MCF 10A (cell line): Measurements from ENCODE around the gene XRN1. TPM values are rescaled to one million over a fixed set of nuclear protein-coding genes. Genes with fewer than 3 reads are reported as not detected.

Experiments
- BruUV-seq: library from RNA; stranded (reverse); fragments of 400-500 nt; replicated peaks from 2 replicates; lab custom pipeline; 2021; lab: Mats Ljungman, UMichigan
- CTCF ChIA-PET: fragments of 300-600 bp; sonication (Branson Sonifier 250); formaldehyde crosslinking; extraction: SDS; loops from one replicate; lab custom pipeline; 2021; ENCODE audit warnings: antibody characterized with exemption, inconsistent platforms; lab: Yijun Ruan, JAX
- POLR2A ChIA-PET: fragments of 300-600, 350-650 bp; sonication (Branson Sonifier 250); formaldehyde crosslinking; extraction: SDS; loops from one replicate; lab custom pipeline; 2020; ENCODE audit warnings: antibody characterized with exemption, inconsistent platforms; lab: Yijun Ruan, JAX
- DNase-seq: peaks from one replicate; pipeline ENCODE4 v3.0.0-alpha.2; 2018; ENCODE audit not compliant: unreplicated experiment
- H3K27ac Mint-ChIP-seq: one replicate; pipeline ENCODE4 v1.8.0; 2022; ENCODE audit warnings: mild to moderate bottlenecking, low read depth, mixed read lengths; ENCODE audit not compliant: unreplicated experiment
- H3K27me3 Mint-ChIP-seq: one replicate; pipeline ENCODE4 v1.8.0; 2022; ENCODE audit warnings: mixed read lengths; ENCODE audit not compliant: insufficient read depth, unreplicated experiment
- H3K36me3 Mint-ChIP-seq: one replicate; pipeline ENCODE4 v1.8.0; 2022; ENCODE audit warnings: mild to moderate bottlenecking, moderate library complexity, mixed read lengths; ENCODE audit not compliant: insufficient read depth, unreplicated experiment
- H3K4me1 Mint-ChIP-seq: one replicate; pipeline ENCODE4 v1.8.0; 2022; ENCODE audit warnings: mixed read lengths; ENCODE audit not compliant: insufficient read depth, unreplicated experiment
- H3K4me3 Mint-ChIP-seq: one replicate; pipeline ENCODE4 v1.8.0; 2022; ENCODE audit warnings: mild to moderate bottlenecking, moderate library complexity, mixed read lengths; ENCODE audit not compliant: unreplicated experiment
- H3K9me3 Mint-ChIP-seq: one replicate; pipeline ENCODE4 v1.8.0; 2022; ENCODE audit warnings: mixed read lengths; ENCODE audit not compliant: unreplicated experiment
- CTCF ChIP-seq: fragments of 200-600 bp; IDR thresholded peaks from one replicate; pipeline ENCODE4 v1.8.0; 2022; ENCODE audit warnings: antibody characterized with exemption, mild to moderate bottlenecking; ENCODE audit not compliant: unreplicated experiment
- intact Hi-C: fragments of 100-400 bp; cut with micrococcal nuclease; formaldehyde crosslinking; loops from 2 replicates; pipeline ENCODE4 v1.14.1; 2022
- total RNA-seq: library from RNA; stranded (reverse); gene quantifications from 2 replicates; pipeline ENCODE4 v1.2.3, GENCODE V29; 2022

The XRN1 gene
- total RNA-seq, 1 experiment from 2014 or later = 21.7 TPM

- H3K9me3 Mint-ChIP-seq = no peaks in the 10 kb centered on the region
- no peaks in the 10 kb centered on the region for H3K4me1 Mint-ChIP-seq
- H3K27ac Mint-ChIP-seq = no peak overlapping the region
- H3K27me3 Mint-ChIP-seq = no peaks in the 10 kb centered on the region
- no peak overlapping the region for H3K4me3 Mint-ChIP-seq
- no peak for TF ChIP-seq CTCF
- DNase-seq = peak; percentile 19
- H3K36me3 Mint-ChIP-seq = peaks cover 84% of the 10 kb centered on the region
- POLR2A ChIA-PET = interaction anchor here (1.2 to 1.7 kb wide), 2 partner anchors 9 to 43 kb away, joined by 3 to 8 read pairs; no protein-coding TSS in a partner anchor
- intact Hi-C loops = no loop called here
- CTCF ChIA-PET = interaction anchor here (0.5 kb wide), 1 partner anchor 55 kb away, joined by 4 read pairs; no protein-coding TSS in a partner anchor
- no TSS peak for BruUV-seq
Observed at GRCh38 chr3:142489572-142490323, 41.9 kb upstream of the XRN1 start.

- Mint-ChIP-seq H3K27me3 (no peaks in the 10 kb centered on the region), H3K27ac (no peak overlapping the region), H3K4me1 (no peaks in the 10 kb centered on the region), H3K36me3 (peaks cover 76% of the 10 kb centered on the region), H3K9me3 (no peaks in the 10 kb centered on the region), H3K4me3 (no peak overlapping the region)
- ChIA-PET CTCF (interaction anchor here (1.0 kb wide), 1 partner anchor 344 kb away, joined by 3 read pairs; no protein-coding TSS in a partner anchor), POLR2A (no interaction called here)
- no TSS peak for BruUV-seq
- intact Hi-C loops = no loop called here
- TF ChIP-seq CTCF = no peak
- no peak for DNase-seq
Observed at GRCh38 chr3:142484912-142485435, 37.1 kb upstream of the XRN1 start.

GRCh38 chr3:142481196-142481595 lies 33.4 kb upstream of the XRN1 start:
- no peak overlapping the region for H3K4me3 Mint-ChIP-seq
- intact Hi-C loops = no loop called here
- H3K27me3 Mint-ChIP-seq = no peaks in the 10 kb centered on the region
- no TSS peak for BruUV-seq
- POLR2A ChIA-PET = interaction anchor here (0.7 kb wide), 1 partner anchor 473 kb away, joined by 3 read pairs; no protein-coding TSS in a partner anchor
- H3K9me3 Mint-ChIP-seq = peaks cover 4% of the 10 kb centered on the region
- no peak for TF ChIP-seq CTCF
- DNase-seq = no peak
- CTCF ChIA-PET = interaction anchor here (1.2 kb wide), 1 partner anchor 9 kb away, joined by 3 read pairs; no protein-coding TSS in a partner anchor
- peaks cover 56% of the 10 kb centered on the region for H3K36me3 Mint-ChIP-seq
- H3K4me1 Mint-ChIP-seq = no peaks in the 10 kb centered on the region
- no peak overlapping the region for H3K27ac Mint-ChIP-seq

- CTCF ChIA-PET = interaction anchor here (0.6 kb wide), 1 partner anchor 1005 kb away, joined by 4 read pairs; no protein-coding TSS in a partner anchor
- BruUV-seq = no TSS peak
Observed at GRCh38 chr3:142470826-142471225, 23.0 kb upstream of the XRN1 start.

More at GRCh38 chr3:142470826-142471225, 23.0 kb upstream of the XRN1 start:
- no peak overlapping the region for H3K27ac Mint-ChIP-seq
- no peak overlapping the region for H3K4me3 Mint-ChIP-seq
- H3K27me3 Mint-ChIP-seq = no peaks in the 10 kb centered on the region
- no peaks in the 10 kb centered on the region for H3K4me1 Mint-ChIP-seq
- peaks cover 7% of the 10 kb centered on the region for H3K36me3 Mint-ChIP-seq
- DNase-seq = no peak
- POLR2A ChIA-PET = no interaction called here
- no peak for TF ChIP-seq CTCF
- H3K9me3 Mint-ChIP-seq = no peaks in the 10 kb centered on the region
- intact Hi-C loops = no loop called here
